MM.1S (cell line): ENCODE measurements around the gene RABL3.

ENCODE experiments used
- DNase-seq: peaks from one replicate; pipeline ENCODE4 v3.0.0-alpha.2; 2015
- H2AFZ ChIP-seq: fragments of 300-600 bp; sonication (generic); 2 replicates; pipeline ENCODE4 v1.6.0; 2016; ENCODE audit warnings: antibody characterized with exemption, low read length
- H3F3A ChIP-seq: fragments of 300-600 bp; sonication (generic); 2 replicates; pipeline ENCODE4 v1.6.1; 2016; ENCODE audit warnings: mild to moderate bottlenecking, antibody characterized with exemption, low read length, moderate library complexity, mixed read lengths; ENCODE audit not compliant: insufficient read depth
- H3K27ac ChIP-seq: fragments of 300-600 bp; sonication (generic); 2 replicates; pipeline ENCODE4 v1.5.1; 2016; ENCODE audit warnings: mild to moderate bottlenecking, low read length
- H3K27me3 ChIP-seq: fragments of 300-600 bp; sonication (generic); replicated peaks from 2 replicates; pipeline ENCODE4 v1.6.0; 2016; ENCODE audit warnings: low read length; ENCODE audit not compliant: insufficient read depth
- H3K36me3 ChIP-seq: fragments of 300-600 bp; sonication (generic); replicated peaks from 2 replicates; pipeline ENCODE4 v1.6.1; 2016; ENCODE audit warnings: mild to moderate bottlenecking, low read length, mixed read lengths; ENCODE audit not compliant: insufficient read depth
- H3K4me1 ChIP-seq: fragments of 300-600 bp; sonication (generic); 2 replicates; pipeline ENCODE4 v1.6.1; 2016; ENCODE audit warnings: low read length, mixed read lengths
- H3K4me2 ChIP-seq: fragments of 300-600 bp; sonication (generic); 2 replicates; pipeline ENCODE4 v1.6.0; 2016; ENCODE audit warnings: low read depth, low read length
- H3K4me3 ChIP-seq: fragments of 300-600 bp; sonication (generic); 2 replicates; pipeline ENCODE4 v1.5.1; 2016; ENCODE audit warnings: low read length, mixed read lengths
- H3K79me2 ChIP-seq: fragments of 300-600 bp; sonication (generic); 2 replicates; pipeline ENCODE4 v1.6.1; 2016; ENCODE audit warnings: mixed run types, low read length, mixed read lengths
- H3K9ac ChIP-seq: fragments of 300-600 bp; sonication (generic); 2 replicates; pipeline ENCODE4 v1.6.1; 2016; ENCODE audit warnings: low read length, mixed read lengths
- H3K9me2 ChIP-seq: fragments of 300-600 bp; sonication (generic); replicated peaks from 2 replicates; pipeline ENCODE4 v1.6.1; 2016; ENCODE audit warnings: mild to moderate bottlenecking, low read length, mixed read lengths; ENCODE audit not compliant: insufficient read depth
- H3K9me3 ChIP-seq: fragments of 300-600 bp; sonication (generic); replicated peaks from 2 replicates; pipeline ENCODE4 v1.6.1; 2016; ENCODE audit warnings: mild to moderate bottlenecking, low read length, mixed read lengths; ENCODE audit not compliant: insufficient read depth
- H4K20me1 ChIP-seq: fragments of 300-600 bp; sonication (generic); 2 replicates; pipeline ENCODE4 v1.6.1; 2016; ENCODE audit warnings: mild to moderate bottlenecking, low read length, moderate library complexity, mixed read lengths; ENCODE audit not compliant: insufficient read depth
- EZH2 ChIP-seq: fragments of 300-600 bp; sonication (generic); optimal IDR thresholded peaks from 2 replicates; pipeline ENCODE3; 2017; ENCODE audit warnings: low read depth, mild to moderate bottlenecking, antibody characterized with exemption, low read length, mixed read lengths
- EZH2phosphoT487 ChIP-seq: fragments of 300-600 bp; sonication (generic); IDR thresholded peaks from 2 replicates; pipeline ENCODE4 v1.6.1; 2018; ENCODE audit warnings: antibody characterized with exemption, low read length
- TF ChIP-seq, protein P1 (sequence below): fragments of 300-600 bp; sonication (generic); IDR thresholded peaks from 2 replicates; pipeline ENCODE4 v1.5.1; 2016; ENCODE audit warnings: antibody characterized with exemption, low read length, mixed read lengths

RABL3 gene

DNA sequence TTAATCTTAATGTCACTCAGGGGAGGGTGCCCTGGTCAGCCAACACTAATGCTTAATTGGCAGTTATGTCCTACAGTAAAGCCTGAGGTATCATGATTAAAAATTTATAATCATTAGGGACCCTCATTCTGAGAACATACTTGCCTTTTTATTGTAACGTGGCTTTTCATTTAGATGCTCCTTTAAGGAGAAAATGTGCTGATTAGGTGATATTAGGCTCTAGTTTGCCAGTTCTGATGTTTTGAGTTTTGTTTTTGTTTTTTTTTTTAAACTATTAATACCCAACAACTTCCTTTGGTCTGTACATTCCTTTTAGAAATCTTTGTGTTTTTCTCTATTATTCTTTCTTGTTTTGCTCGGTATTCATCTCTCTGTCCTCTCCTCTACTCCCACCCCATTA is 10.5 kb upstream of the RABL3 start:
- peaks cover 13% of the 10 kb centered on the region; the same call in 1 of the 2 replicates for H3K79me2 ChIP-seq
- TF ChIP-seq EZH2phosphoT487: no peak
- TF ChIP-seq, protein P1, sequence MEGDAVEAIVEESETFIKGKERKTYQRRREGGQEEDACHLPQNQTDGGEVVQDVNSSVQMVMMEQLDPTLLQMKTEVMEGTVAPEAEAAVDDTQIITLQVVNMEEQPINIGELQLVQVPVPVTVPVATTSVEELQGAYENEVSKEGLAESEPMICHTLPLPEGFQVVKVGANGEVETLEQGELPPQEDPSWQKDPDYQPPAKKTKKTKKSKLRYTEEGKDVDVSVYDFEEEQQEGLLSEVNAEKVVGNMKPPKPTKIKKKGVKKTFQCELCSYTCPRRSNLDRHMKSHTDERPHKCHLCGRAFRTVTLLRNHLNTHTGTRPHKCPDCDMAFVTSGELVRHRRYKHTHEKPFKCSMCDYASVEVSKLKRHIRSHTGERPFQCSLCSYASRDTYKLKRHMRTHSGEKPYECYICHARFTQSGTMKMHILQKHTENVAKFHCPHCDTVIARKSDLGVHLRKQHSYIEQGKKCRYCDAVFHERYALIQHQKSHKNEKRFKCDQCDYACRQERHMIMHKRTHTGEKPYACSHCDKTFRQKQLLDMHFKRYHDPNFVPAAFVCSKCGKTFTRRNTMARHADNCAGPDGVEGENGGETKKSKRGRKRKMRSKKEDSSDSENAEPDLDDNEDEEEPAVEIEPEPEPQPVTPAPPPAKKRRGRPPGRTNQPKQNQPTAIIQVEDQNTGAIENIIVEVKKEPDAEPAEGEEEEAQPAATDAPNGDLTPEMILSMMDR: no peak

DNA sequence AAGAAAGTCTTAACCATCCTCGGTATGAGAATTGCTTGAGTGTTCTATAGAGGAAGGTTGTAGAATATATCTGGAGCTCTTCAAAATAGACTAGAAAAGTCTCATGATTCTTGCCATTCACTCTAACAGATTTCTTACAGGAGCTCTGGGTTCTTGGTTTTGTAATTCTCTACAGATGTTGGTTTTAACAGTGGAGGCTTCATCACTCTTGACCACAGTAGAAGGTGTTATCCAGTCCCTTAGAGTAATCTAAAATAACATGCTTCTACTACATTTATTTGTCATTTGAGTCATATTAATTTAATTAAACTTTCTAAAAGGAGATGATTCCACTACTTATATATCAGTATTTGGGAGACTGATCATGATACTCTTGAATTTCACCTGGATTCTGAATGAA is 9.9 kb upstream of the RABL3 start:
- Histone ChIP-seq H3K79me2 (peaks cover 12% of the 10 kb centered on the region; the same call in 1 of the 2 replicates), H3K4me1 (no peaks in the 10 kb centered on the region), H3F3A (no peaks in the 10 kb centered on the region), H3K9ac (no peak overlapping the region), H4K20me1 (no peaks in the 10 kb centered on the region), H3K9me2 (no peaks in the 10 kb centered on the region), H2AFZ (no peak overlapping the region), H3K4me2 (no peak overlapping the region), H3K4me3 (no peak overlapping the region), H3K9me3 (no peaks in the 10 kb centered on the region), H3K27ac (no peak overlapping the region), H3K27me3 (no peaks in the 10 kb centered on the region), H3K36me3 (peaks cover 6% of the 10 kb centered on the region; the same call in 1 of the 2 replicates)
- no peak for TF ChIP-seq EZH2
- TF ChIP-seq, protein P1: no peak
- no peak for TF ChIP-seq EZH2phosphoT487
- no peak for DNase-seq

More for the DNA sequence above, 10.5 kb upstream of the RABL3 start:
- Histone ChIP-seq H3F3A (no peaks in the 10 kb centered on the region), H3K9me3 (no peaks in the 10 kb centered on the region), H2AFZ (no peak overlapping the region), H4K20me1 (no peaks in the 10 kb centered on the region), H3K9ac (no peak overlapping the region), H3K27ac (no peak overlapping the region), H3K9me2 (no peaks in the 10 kb centered on the region), H3K36me3 (peaks cover 6% of the 10 kb centered on the region; the same call in 1 of the 2 replicates), H3K4me2 (no peak overlapping the region), H3K27me3 (no peaks in the 10 kb centered on the region), H3K4me3 (no peak overlapping the region), H3K4me1 (no peaks in the 10 kb centered on the region)
- DNase-seq: no peak

DNA sequence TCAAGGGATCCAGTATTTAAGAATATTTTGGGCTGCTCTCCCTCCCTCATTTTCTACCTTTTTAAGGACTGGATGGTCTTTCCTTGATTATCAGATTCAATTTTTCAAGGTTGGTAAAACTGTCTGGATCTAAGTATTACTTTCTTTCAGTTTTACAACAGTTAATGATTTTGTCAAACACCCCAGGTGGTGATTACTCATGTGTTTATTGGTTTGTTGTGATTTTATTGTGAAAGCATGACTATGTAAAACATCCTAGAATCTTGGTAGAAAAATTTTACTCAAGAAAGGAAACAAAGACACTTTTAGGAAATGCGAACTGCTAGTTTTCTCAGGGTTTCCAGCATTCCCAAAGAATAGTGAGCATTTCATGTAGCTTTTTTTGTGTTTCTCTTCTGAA is 7.5 kb upstream of the RABL3 start:
- H3K4me1 ChIP-seq: no peaks in the 10 kb centered on the region
- H3K27ac ChIP-seq: no peak overlapping the region
- peaks cover 6% of the 10 kb centered on the region; the same call in 1 of the 2 replicates for H3K36me3 ChIP-seq
- no peaks in the 10 kb centered on the region for H4K20me1 ChIP-seq
- H3K27me3 ChIP-seq: no peaks in the 10 kb centered on the region
- H3K79me2 ChIP-seq: peaks cover 29% of the 10 kb centered on the region
- no peak overlapping the region for H3K4me3 ChIP-seq
- H3K9me3 ChIP-seq: no peaks in the 10 kb centered on the region
- H3K9me2 ChIP-seq: no peaks in the 10 kb centered on the region
- no peak overlapping the region for H3K4me2 ChIP-seq
- no peak overlapping the region for H2AFZ ChIP-seq
- DNase-seq: no peak
- no peaks in the 10 kb centered on the region for H3F3A ChIP-seq
- H3K9ac ChIP-seq: no peak overlapping the region
- TF ChIP-seq EZH2 (no peak), EZH2phosphoT487 (no peak)
- TF ChIP-seq, protein P1: no peak
